PC-9 (cell line): ENCODE results near the gene KCNAB2.

Experiments
- EZH2 ChIP-seq: fragments of 200-600 bp; sonication (generic); IDR thresholded peaks from 2 replicates; pipeline ENCODE4 v1.8.0; 2017; ENCODE audit warnings: antibody characterized with exemption, low read depth
- TF ChIP-seq, protein P1 (sequence below): fragments of 200-600 bp; sonication (generic); conservative IDR thresholded peaks from 2 replicates; pipeline ENCODE4 v1.6.1; 2017; ENCODE audit warnings: mixed run types, antibody characterized with exemption, mild to moderate bottlenecking, moderate library complexity

DNA sequence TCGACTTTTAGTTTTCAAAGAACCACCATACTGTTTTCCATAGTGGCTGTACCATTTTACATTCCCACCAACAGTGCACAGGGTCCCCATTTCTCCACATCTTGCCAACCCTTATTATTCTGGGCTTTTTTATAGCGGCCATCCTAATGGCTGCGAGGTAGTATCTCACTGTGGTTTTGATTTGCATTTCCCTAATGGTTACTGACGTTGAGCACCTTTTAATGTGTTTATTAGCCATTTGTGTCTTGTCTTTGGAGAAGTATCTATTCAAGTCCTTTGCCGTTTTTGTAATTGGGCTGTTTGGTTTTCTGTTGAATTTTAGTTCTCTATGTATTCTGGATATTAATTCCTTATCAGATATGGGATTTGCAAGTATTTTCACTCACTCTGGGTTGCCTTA, 22.3 kb upstream of the KCNAB2 start:
- no peak for TF ChIP-seq EZH2
- TF ChIP-seq, protein P1, sequence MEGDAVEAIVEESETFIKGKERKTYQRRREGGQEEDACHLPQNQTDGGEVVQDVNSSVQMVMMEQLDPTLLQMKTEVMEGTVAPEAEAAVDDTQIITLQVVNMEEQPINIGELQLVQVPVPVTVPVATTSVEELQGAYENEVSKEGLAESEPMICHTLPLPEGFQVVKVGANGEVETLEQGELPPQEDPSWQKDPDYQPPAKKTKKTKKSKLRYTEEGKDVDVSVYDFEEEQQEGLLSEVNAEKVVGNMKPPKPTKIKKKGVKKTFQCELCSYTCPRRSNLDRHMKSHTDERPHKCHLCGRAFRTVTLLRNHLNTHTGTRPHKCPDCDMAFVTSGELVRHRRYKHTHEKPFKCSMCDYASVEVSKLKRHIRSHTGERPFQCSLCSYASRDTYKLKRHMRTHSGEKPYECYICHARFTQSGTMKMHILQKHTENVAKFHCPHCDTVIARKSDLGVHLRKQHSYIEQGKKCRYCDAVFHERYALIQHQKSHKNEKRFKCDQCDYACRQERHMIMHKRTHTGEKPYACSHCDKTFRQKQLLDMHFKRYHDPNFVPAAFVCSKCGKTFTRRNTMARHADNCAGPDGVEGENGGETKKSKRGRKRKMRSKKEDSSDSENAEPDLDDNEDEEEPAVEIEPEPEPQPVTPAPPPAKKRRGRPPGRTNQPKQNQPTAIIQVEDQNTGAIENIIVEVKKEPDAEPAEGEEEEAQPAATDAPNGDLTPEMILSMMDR = no peak
